Hematopoietic multipotent progenitor cell treated with erythropoietin and hydrocortisone succinate and interleukin-3 and kit ligand, for 6 days (in vitro differentiated cells): ENCODE results near the gene RSPO3.
"Not testable (repeated sequence)": the region's sequence is repeated elsewhere in the genome, so short reads cannot be mapped to it uniquely, and the experiment has no call there.

Source experiments
- DNase-seq: peaks from one replicate; pipeline ENCODE4 v3.0.0-alpha.2; 2015

Gene RSPO3

DNA sequence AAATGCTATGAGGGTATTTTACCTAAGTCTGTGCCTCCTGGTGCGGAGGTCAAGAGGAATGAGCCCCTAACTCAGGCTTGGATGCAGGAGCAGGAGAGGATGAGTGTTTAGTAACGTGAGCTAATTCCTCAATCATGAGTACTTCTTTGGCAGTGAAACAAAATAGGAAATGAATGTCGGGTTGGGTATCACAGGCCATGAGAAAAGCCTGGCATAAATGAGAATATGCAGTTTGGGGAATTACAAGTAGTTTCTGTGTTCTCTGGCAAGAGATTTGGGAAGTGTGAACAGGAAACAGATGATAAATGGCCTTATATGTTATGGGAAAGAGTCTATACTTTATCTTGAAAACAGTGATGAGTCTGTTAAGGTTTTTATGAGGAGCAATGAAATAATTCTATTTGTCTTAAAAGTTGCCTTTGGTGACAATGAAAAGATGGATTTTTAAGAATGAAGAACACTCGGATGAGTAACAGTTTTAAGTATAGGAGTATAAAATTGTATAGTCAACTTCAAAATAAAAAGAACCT lies 89.2 kb downstream of the RSPO3 start:
- DNase-seq: no peak

DNA sequence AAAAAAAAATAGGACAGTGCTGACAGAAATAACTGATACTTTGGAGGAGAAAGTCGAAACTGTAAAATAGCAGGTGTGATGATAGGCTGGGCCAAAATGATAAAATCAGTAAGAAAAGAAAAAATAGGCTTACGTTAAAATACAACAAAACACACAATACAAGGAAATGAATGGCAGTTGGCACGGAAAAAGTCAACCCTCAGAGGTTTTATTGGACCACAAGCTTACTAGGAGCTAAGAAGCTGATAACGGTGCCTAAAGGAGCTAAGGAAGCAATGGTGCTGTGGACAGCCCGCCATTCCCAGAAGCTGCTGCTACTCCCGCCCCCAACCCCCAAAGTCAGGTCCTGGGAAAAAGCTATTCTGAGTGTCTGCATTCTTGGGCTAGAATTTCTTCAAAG lies 92.3 kb downstream of the RSPO3 start:
- DNase-seq: no peak

DNA sequence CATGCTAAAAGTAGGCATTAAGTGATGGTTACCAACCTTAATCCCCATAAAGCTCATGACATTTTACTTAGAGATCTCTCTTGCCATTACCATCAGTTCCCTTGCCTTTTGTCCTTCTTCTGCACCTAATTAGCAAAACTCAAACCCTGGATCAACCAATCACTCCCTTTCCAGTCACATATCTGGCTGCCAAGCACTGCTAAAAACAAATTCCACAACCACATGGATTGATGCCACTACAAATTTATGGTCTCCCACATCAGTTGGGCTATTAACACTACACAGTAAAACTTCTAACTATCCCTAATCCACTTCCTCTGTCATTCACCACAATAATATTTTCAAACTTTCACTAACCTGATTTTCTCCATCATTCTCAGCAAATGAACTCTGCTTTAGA lies 93.9 kb downstream of the RSPO3 start:
- DNase-seq: no peak

DNA sequence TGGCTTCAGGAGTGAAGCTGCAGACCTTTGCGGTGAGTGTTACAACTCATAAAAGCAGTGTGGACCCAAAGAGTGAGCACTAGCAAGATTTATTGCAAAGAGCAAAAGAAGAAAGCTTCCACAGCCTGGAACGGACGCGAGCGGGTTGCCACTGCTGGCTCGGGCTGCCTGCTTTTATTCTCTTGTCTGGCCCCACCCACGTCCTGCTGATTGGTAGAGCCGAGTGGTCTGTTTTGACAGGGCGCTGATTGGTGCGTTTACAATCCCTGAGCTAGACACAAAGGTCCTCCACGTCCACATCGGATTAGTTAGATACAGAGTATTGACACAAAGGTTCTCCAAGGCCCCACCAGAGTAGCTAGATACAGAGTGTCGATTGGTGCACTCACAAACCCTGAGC lies 95.6 kb downstream of the RSPO3 start:
- not testable (repeated sequence) for DNase-seq

DNA sequence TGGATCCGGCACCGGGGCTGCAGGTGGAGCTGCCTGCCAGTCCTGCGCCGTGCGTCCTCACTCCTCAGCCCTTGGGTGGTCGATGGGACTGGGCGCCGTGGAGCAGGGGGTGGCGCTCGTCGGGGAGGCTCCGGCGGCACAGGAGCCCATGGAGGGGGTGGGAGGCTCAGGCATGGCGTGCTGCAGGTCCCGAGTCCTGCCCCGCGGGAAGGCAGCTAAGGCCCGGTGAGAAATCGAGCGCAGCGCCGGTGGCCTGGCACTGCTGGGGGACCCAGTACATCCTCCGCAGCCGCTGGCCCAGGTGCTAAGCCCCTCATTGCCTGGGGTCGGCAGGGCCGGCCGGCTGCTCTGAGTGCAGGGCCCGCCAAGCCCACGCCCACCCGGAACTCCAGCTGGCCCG lies 96.1 kb downstream of the RSPO3 start:
- DNase-seq: not testable (repeated sequence)

DNA sequence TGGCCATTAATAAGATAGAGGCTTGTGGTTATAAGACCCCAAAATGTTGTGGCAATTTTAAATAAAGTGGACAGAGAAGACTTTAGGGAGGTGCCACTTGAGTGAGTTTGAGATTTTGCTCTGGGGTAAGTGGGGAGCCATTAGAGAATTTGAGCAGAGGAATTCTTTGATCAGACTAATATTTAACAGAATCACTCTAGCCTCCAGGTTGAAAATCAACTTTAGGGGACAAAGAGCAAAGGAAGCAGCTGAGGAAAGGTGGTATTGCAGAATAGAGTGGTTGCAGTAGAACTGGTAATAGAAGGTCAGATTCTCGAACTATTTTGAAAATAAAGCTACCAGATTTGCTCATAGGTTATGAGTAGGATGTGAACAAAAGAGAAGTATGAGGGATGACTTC lies 97.5 kb downstream of the RSPO3 start:
- DNase-seq: no peak

DNA sequence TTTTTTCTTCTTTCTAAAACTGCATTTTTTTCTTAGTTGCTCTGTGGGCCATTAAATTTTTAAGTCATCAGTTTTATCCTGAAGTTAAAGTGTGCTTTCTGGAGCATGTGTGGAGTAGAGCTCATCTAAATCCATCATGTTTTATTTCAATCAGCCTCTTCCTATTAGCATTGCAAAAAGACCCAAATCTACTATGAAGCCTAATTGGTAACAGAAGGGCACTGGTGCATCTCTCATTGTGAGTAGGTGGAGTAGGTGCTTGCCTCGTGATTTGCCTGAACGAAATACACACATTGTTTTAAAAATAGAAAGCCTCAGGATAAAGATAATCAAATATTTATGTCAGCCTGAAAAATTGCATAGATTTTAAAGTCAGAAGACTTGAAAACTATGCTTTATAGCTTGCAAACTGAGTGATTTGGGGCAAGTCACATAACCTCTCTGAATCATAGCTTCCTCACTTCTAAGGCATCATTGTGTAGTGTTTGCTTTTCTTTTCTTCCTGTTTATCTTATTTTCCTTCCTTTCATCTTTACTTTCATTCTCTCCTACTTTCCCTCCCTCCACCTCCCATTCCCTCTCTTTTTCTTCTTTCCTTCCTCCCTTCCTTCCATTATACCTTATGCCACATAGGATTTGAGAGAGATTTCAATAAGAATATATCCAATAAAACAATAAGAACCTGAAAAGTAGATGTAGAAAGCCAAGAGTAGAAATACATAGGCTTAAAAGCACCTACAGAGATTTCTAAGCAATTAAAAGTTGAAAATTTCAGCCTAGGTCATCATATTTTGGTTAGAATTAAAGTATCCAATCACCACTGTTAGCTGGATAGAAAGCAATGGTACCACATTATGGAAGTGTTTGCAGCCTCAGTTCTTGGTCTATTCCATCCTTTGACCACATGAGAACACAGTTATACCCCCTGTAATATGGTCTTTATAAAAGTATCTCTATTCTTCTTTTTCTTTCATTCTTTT lies 98.6 kb downstream of the RSPO3 start:
- DNase-seq: no peak

DNA sequence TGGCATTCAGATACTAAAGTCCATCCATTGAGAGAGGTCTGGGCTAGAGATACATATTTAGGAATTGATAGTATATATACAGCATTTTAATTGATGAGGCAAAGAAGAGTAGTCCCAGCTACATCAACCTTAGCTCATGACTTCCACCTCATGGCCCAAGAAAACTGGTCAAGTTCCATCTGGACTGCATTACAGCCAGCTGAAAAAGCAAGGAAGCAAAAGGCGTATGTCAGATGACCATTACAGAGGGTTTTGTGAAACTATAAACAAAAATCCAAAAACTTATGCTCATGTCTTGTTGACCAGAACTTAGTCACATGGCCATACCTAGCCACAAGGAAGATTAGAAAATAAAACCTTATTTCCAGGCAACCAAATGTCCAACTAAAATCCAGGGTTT lies 101.4 kb downstream of the RSPO3 start:
- DNase-seq: no peak

DNA sequence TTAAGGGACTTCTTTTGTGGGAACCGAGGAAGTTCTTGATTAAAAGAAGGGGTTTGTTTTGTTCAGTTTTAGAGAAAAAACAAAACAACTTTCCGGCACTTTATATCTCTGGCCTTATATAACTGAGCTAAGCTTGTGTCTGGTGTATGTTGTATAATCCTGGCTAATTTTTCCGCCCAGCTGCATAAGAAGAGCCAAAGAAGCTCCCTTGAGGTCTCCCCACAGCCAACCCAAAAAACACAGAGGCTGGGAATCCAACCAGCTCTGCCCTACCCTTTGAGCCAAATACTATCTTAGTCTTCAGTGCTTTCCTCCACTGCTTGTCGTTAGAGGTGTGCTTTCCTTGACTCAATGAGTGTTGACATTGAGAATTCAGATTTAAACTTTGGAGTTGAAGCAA lies 102.7 kb downstream of the RSPO3 start:
- no peak for DNase-seq

DNA sequence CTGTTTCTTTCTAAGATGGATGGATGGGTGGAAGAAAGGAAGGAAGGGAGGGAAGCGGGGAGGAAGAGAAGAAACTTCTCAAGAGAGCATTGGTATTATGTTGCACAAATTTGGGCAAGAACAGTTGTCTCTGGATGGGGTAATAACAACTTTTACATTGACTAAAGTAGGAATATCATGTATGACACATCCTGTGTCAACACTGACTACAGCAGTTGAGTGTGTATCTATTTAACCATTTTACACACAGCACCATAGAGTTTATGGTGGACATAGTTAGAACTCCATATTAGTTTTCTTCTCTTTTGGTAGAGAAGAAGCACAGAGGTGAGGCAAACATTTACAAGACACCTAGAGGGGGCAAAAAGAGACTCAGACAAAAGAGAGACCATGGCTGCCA lies 103.9 kb downstream of the RSPO3 start:
- no peak for DNase-seq

DNA sequence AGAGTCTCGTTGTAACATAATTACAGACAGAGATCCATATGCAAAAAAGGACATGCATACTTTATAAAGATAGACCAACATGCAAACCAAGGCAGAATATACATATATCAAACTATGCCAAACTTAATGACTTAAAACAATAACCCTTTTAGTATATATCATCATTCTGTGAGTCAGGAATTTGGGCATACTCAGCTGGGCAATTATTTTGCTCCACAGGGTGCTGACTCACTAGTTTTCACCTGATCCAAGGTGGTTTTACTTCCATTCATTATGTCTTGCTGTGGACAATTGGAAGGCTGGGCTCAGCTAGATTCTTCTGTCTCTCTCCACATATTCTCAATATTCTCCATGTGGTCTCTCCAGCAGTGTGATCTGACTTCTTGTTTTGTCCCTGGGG lies 107.0 kb downstream of the RSPO3 start:
- no peak for DNase-seq

DNA sequence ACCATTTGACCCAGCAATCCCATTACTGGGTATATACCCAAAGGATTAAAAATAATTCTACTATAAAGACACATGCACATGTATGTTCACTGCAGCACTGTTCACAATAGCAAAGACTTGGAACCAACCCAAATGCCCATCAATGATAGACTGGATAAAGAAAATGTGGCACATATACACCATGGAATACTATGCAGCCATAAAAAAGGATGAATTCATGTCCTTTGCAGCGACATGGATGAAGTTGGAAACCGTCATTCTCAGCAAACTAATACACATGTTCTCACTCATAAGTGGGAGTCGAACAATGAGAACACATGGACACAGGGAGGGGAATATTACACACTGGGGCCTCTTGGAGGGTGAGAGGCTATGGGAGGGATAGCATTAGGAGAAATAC lies 115.3 kb downstream of the RSPO3 start:
- not testable (repeated sequence) for DNase-seq

DNA sequence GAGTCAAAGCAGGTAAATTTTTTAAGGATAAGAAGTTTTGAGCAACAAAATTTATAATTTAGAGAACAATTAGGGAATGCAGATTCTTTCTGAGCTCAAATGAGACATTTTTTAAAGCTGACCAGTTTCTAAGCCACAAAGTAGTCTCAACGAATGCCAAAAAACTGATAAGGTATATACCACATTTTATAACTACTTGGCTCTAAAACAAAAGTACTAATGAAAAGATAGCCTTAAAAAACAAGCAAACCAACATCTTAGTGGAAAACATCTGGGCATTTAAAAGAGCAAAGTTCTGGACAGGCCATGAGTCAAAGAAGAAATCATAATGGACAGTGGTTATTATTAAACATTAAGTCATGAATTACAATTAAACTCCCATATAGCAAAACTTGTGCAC lies 125.0 kb downstream of the RSPO3 start:
- DNase-seq: no peak
